ENCODE results near the gene DOLK.

DNA sequence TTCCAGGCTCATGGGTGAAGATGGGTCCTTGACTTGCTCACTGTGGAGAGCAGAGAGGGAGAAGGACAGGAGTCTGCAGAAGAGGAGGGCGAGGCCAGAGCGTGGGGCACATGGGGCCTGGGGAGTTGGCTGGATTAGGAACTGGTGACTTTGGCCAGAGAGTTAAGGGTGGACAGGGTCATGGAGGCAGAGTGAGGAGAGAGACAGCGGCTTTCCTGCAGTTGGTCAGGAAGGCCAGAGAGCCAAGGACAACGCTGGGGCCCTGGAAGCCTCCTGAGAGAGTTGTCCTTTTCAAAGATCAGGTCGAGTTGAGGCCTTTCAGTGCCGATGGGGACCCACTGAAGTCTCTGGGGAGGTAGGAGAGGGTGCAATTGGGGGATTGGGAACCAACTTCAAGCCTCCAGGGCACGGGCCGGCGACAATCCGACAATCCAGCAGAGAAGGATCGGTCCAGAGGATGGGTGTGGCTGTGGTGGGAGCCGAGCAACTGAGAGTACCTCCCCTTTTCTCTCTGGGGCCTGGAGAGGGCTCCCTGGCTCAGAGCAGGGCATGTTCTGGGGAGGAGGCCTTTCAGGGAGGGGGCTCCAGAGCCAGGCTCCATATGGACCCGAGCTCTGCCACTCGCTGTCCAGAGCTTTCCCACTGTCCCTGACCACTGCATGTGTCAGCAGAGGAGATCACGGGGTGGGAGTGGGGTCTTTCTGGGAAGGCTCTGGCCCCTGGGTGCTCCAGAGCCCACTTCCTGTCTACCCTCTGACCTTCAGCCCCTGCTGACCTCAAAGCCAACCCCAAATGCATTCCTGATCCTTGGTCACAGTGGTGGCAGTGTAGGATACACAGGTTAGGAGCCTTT lies 34.1 kb downstream of the DOLK start:
- TF ChIP-seq CTCF (optimal IDR thresholded peaks at IDR 0.05 in 1 of 3, IDR thresholded peaks at IDR 0.05 in 1 of 3, conservative IDR thresholded peaks at IDR 0.05 in 1 of 3; ENCODE audit: extremely low read depth in 1 of 3, insufficient read depth in 2 of 3, low read length in 3 of 3) (no peak), EZH2 (IDR thresholded peaks at IDR 0.05; ENCODE audit: low read length) (no peak)

All from keratinocyte (primary cell).